Type B pancreatic cell (in vitro differentiated cells): Measurements from ENCODE around the gene COL11A1. TPM values are rescaled to one million over a fixed set of nuclear protein-coding genes. Genes with fewer than 3 reads are reported as not detected.

Experiments
- DNase-seq: peaks from one replicate; pipeline ENCODE4 v3.0.0; 2021; ENCODE audit warnings: mixed read lengths; ENCODE audit not compliant: unreplicated experiment; ENCODE audit errors: extremely low spot score
- H3K27ac Mint-ChIP-seq: 2 replicates; pipeline ENCODE4 v1.8.0; 2021; ENCODE audit warnings: mild to moderate bottlenecking, mixed read lengths
- H3K27me3 Mint-ChIP-seq: 2 replicates; pipeline ENCODE4 v1.8.0; 2021; ENCODE audit warnings: mixed read lengths
- H3K36me3 Mint-ChIP-seq: 2 replicates; pipeline ENCODE4 v1.8.0; 2021; ENCODE audit warnings: mixed read lengths
- H3K4me1 Mint-ChIP-seq: one replicate; pipeline ENCODE4 v1.8.0; 2021; ENCODE audit warnings: mixed read lengths; ENCODE audit not compliant: unreplicated experiment
- H3K4me3 Mint-ChIP-seq: 2 replicates; pipeline ENCODE4 v1.8.0; 2021; ENCODE audit warnings: mild to moderate bottlenecking, mixed read lengths
- H3K9me3 Mint-ChIP-seq: 2 replicates; pipeline ENCODE4 v1.8.0; 2021; ENCODE audit warnings: mixed read lengths
- total RNA-seq: library from RNA; stranded (reverse); gene quantifications from 2 replicates; pipeline ENCODE4 v1.2.1, GENCODE V29; 2021; ENCODE audit warnings: low replicate concordance
- TF ChIP-seq, protein P1 (sequence below): fragments of 200-600 bp; sonication (generic); conservative IDR thresholded peaks from 2 replicates; pipeline ENCODE4 v1.5.0; 2021; ENCODE audit warnings: antibody characterized with exemption, mild to moderate bottlenecking

The COL11A1 gene
- total RNA-seq, 1 donor from 2014 or later = 58.3 TPM

DNA sequence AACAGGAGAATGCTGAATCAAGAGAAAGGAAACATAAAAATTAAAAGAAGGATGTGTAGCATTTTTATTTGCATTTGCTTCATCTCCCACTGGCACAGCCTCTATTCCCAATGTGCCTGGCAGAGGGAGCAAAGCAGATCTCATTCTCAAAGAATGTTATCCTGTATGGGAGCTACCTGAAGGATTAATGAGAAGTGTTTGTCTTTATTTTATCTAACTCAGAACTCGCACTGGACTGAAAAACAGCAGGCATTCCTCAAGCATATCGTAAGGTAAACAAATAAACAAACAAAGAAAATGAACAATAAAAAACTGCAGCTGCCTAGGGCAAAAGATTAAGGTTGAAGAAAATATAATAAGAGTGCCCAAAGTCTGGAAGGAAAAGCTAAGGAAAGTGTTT lies 12.7 kb upstream of the COL11A1 start:
- Mint-ChIP-seq H3K9me3 (no peaks in the 10 kb centered on the region), H3K4me3 (no peak overlapping the region), H3K4me1 (no peaks in the 10 kb centered on the region), H3K27ac (no peak overlapping the region), H3K36me3 (no peaks in the 10 kb centered on the region), H3K27me3 (no peaks in the 10 kb centered on the region)
- TF ChIP-seq, protein P1, sequence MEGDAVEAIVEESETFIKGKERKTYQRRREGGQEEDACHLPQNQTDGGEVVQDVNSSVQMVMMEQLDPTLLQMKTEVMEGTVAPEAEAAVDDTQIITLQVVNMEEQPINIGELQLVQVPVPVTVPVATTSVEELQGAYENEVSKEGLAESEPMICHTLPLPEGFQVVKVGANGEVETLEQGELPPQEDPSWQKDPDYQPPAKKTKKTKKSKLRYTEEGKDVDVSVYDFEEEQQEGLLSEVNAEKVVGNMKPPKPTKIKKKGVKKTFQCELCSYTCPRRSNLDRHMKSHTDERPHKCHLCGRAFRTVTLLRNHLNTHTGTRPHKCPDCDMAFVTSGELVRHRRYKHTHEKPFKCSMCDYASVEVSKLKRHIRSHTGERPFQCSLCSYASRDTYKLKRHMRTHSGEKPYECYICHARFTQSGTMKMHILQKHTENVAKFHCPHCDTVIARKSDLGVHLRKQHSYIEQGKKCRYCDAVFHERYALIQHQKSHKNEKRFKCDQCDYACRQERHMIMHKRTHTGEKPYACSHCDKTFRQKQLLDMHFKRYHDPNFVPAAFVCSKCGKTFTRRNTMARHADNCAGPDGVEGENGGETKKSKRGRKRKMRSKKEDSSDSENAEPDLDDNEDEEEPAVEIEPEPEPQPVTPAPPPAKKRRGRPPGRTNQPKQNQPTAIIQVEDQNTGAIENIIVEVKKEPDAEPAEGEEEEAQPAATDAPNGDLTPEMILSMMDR = no peak
- no peak for DNase-seq

DNA sequence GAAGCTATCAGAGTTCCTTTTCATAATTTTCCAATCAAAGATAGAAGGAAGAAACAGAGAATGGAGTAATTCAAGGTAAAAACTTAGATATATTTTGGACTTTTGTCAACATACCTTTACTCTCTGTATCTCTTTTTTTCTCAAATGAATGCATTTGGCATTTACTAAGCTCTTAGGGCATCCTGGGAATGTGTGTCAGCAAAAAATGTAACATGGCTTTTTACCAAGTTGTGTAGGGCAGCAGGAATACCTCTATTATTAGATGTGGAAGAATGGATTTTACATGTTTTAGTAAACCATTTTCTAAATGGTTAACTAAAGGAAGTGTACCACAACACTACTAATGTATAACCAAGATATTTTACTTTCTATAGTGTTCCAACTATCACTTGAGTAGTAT lies 4.2 kb upstream of the COL11A1 start:
- TF ChIP-seq, protein P1 = no peak
- H3K36me3 Mint-ChIP-seq = no peaks in the 10 kb centered on the region
- H3K27ac Mint-ChIP-seq = no peak overlapping the region
- H3K4me1 Mint-ChIP-seq = peaks cover 4% of the 10 kb centered on the region
- no peak for DNase-seq
- H3K4me3 Mint-ChIP-seq = no peak overlapping the region
- peaks cover 31% of the 10 kb centered on the region for H3K27me3 Mint-ChIP-seq
- H3K9me3 Mint-ChIP-seq = no peaks in the 10 kb centered on the region

DNA sequence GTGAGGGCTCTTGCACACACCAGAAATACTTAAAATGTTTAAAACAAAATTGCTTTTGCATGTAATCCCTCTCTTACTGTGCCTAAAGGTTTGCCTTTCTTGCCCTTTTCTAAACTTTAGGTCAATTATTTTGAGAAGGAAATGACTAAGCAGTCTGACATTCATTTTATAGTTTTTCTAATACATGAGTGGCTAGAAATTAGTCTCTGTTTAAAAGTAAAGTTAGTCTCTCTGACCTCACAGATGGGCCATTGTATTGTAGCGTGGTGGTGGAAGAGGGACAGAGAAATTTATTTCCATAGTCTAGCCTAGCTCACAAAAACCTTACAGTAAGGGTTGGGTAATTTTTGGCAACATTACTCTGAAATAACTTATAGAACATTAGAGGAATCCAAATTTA lies 3.6 kb upstream of the COL11A1 start:
- no peaks in the 10 kb centered on the region for H3K9me3 Mint-ChIP-seq
- H3K36me3 Mint-ChIP-seq = no peaks in the 10 kb centered on the region
- H3K27ac Mint-ChIP-seq = no peak overlapping the region
- peaks cover 34% of the 10 kb centered on the region for H3K27me3 Mint-ChIP-seq
- no peak overlapping the region for H3K4me3 Mint-ChIP-seq
- TF ChIP-seq, protein P1 = no peak
- DNase-seq = no peak
- peaks cover 7% of the 10 kb centered on the region for H3K4me1 Mint-ChIP-seq

DNA sequence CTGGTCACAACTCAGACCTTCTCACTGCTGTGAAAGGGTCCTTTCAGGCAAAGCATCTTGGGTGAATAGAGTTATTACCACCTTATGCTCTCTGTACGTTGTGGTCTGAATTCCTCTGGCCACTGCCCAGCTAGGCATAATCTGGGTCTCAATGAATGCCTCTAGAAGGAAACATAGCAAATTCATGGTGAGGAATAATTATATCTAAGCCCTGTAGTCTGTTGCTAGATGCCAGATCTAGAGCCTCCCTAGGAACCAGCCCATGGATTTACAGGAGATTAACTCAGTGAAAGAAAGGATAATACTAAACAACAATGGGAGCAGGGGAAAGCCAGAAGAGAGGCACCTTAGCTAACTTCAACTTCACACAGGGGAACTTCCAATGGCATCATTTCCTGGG lies 2.4 kb upstream of the COL11A1 start:
- H3K36me3 Mint-ChIP-seq = no peaks in the 10 kb centered on the region
- no peak for DNase-seq
- H3K4me3 Mint-ChIP-seq = no peak overlapping the region
- peaks cover 42% of the 10 kb centered on the region for H3K27me3 Mint-ChIP-seq
- TF ChIP-seq, protein P1 = no peak
- no peak overlapping the region for H3K27ac Mint-ChIP-seq
- H3K4me1 Mint-ChIP-seq = peaks cover 16% of the 10 kb centered on the region
- H3K9me3 Mint-ChIP-seq = no peaks in the 10 kb centered on the region

DNA sequence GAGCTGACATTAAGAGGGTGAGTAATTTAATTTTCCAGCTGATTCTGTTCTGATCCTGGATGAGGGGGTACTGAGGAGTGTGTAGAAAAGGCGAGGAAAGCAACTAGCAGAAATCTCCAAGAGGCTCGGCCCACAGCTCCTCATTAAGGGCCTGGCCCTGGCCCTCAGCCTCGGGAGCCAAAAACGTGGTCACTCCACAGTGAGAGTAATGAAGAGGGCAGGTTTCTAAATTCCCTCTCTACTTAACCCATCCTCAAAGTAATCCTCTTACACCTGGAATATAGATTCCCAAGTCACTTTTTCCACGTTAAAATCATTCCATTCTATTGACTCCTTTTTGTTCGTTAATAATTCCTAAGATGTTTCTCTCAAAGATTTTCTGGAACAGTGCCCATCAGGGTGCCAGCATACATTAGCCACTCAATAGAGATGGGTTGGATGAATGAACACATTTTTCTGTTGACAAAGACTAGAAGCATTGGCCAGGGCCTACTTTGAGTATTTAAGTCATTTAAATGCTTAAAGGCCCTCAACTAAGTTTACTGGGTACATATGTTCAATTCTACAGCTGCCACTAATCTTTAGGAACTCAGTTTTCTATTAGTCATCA lies 1.1 kb upstream of the COL11A1 start:
- no peaks in the 10 kb centered on the region for H3K36me3 Mint-ChIP-seq
- peaks cover 16% of the 10 kb centered on the region for H3K4me1 Mint-ChIP-seq
- no peaks in the 10 kb centered on the region for H3K9me3 Mint-ChIP-seq
- DNase-seq = no peak
- TF ChIP-seq, protein P1 = no peak
- H3K27ac Mint-ChIP-seq = peak overlapping the region; percentile 22
- peaks cover 42% of the 10 kb centered on the region for H3K27me3 Mint-ChIP-seq
- H3K4me3 Mint-ChIP-seq = peak overlapping the region; percentile 90
